ENCODE data around the gene ELOA. TPM values are rescaled to one million over a fixed set of nuclear protein-coding genes. Genes with fewer than 3 reads are reported as not detected.

Gene ELOA
- total RNA-seq, 3 donors from 2014 or later (not counting 1 experiment from before 2014, with no cell fraction given): 28.7 to 48.2 (median 36.9) TPM

DNA sequence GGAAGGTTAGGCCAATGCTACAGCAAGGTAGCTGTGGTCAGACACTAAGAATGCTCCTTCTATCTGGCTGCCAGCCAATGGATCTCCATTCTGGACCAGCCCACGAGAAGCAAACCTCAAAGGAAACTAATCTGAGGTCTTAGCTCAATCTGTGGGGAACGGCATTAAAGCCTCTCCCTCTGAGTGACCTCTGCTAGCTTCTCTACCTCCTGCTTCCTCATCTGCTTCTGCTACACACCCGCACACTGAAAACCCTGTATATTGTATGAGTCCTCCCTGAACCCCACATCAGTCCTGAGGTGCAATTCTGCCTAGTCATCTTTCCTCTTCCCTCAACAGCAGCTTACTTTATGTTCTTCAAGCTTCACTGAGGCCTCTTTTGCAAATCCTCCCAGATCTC is 64.2 kb downstream of the ELOA start:
- H3K27ac Mint-ChIP-seq: no peak overlapping the region
- H3K9me3 ChIP-seq (ENCODE audit: control insufficient read depth, insufficient read depth, low read length): no peaks in the 10 kb centered on the region
- DNase-seq: no peak
- H3K27me3 Mint-ChIP-seq (ENCODE audit: low read depth in 2 of 2): no peaks in the 10 kb centered on the region
- H3K4me1 ChIP-seq (ENCODE audit: control insufficient read depth, insufficient read depth, low read length): peaks cover 16% of the 10 kb centered on the region
- peaks cover 0 to 22% of the 10 kb centered on the region in 2 donors for H3K4me1 Mint-ChIP-seq
- H3K36me3 Mint-ChIP-seq: no peaks in the 10 kb centered on the region
- H3K27me3 ChIP-seq (ENCODE audit: control insufficient read depth, insufficient read depth, low read length): no peaks in the 10 kb centered on the region
- TF ChIP-seq CTCF (IDR thresholded peaks at IDR 0.05): no peak
- H3K4me3 ChIP-seq (ENCODE audit: low read length): no peak overlapping the region
- intact Hi-C loops (cut with micrococcal nuclease): no loop called here
- no peak overlapping the region for H3K27ac ChIP-seq (ENCODE audit: low read length)
- H3K4me3 Mint-ChIP-seq: no peak overlapping the region
- WGBS (ENCODE audit: insufficient coverage): 37% methylated on average over 3 of the region's 3 CpGs
- no peak for ATAC-seq
- H3K36me3 ChIP-seq (ENCODE audit: control insufficient read depth, insufficient read depth, low read length): peaks cover 10% of the 10 kb centered on the region
- no peaks in the 10 kb centered on the region for H3K9me3 Mint-ChIP-seq

GRCh38 chr1:23809751-23810171 is 66.5 kb downstream of the ELOA start:
- H3K36me3 ChIP-seq (ENCODE audit: control insufficient read depth, insufficient read depth, low read length): peaks cover 19% of the 10 kb centered on the region
- 16% methylated on average over 6 of the region's 6 CpGs for WGBS (ENCODE audit: insufficient coverage)
- H3K36me3 Mint-ChIP-seq: no peaks in the 10 kb centered on the region
- DNase-seq: peak; percentile 72 to 89
- peak overlapping the region; percentile 18 to 32 for H3K27ac Mint-ChIP-seq
- no peak overlapping the region for H3K4me3 Mint-ChIP-seq
- no peaks in the 10 kb centered on the region for H3K27me3 ChIP-seq (ENCODE audit: control insufficient read depth, insufficient read depth, low read length)
- H3K27me3 Mint-ChIP-seq (ENCODE audit: low read depth in 2 of 2): no peaks in the 10 kb centered on the region
- peak; percentile 93 to 98 (median 98) for ATAC-seq
- peak overlapping the region; percentile 16 for H3K27ac ChIP-seq (ENCODE audit: low read length)
- intact Hi-C loops (cut with micrococcal nuclease): loop anchor here (1.0 kb wide), 2 partner anchors 59 to 108 kb away; partner anchors contain the start of gene FUCA1
- H3K4me1 Mint-ChIP-seq: peaks cover 0 to 22% of the 10 kb centered on the region in 2 donors
- TF ChIP-seq CTCF (IDR thresholded peaks at IDR 0.05): peak; percentile 73
- peaks cover 16% of the 10 kb centered on the region for H3K4me1 ChIP-seq (ENCODE audit: control insufficient read depth, insufficient read depth, low read length)
- H3K4me3 ChIP-seq (ENCODE audit: low read length): no peak overlapping the region
- H3K9me3 ChIP-seq (ENCODE audit: control insufficient read depth, insufficient read depth, low read length): no peaks in the 10 kb centered on the region
- no peaks in the 10 kb centered on the region for H3K9me3 Mint-ChIP-seq

DNA sequence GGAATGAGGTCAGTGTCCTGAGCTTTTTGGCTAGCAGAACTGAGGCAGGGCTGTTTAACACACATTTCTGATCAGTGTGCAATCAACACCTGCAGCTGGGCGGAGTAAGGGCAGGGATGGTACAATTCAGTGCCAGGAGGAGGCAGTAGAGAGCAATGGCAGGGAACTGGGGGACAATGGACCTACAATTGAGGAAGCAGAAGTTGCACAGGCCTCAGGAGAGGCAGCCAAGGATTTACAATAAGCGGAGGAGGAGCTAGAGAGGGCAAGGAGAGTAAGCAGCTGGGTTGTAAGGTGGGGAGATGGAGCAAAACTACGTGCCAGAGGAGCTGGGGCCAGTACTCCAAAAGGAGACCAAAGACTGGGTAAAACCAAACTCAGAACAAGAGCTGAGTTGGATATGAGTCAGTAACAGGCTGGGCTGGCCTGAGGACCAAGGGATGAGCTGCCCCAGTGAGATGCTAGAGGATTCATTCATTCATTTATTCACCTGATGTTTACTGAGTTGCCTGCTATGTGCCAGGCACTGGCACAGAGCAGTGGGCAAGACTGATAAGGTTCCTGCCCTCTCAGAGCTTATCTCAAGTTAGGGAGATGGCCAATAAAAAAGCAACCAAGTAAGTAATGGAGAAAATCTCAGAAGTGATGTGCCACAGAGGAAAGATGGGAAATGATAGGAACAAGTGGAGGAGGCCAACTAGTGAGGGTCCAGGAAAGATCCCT is 67.7 kb downstream of the ELOA start:
- Histone ChIP-seq H3K9me3 (ENCODE audit: control insufficient read depth, insufficient read depth, low read length) (no peaks in the 10 kb centered on the region), H3K27me3 (ENCODE audit: control insufficient read depth, insufficient read depth, low read length) (no peaks in the 10 kb centered on the region), H3K4me1 (ENCODE audit: control insufficient read depth, insufficient read depth, low read length) (peaks cover 16% of the 10 kb centered on the region), H3K27ac (ENCODE audit: low read length) (no peak overlapping the region), H3K4me3 (ENCODE audit: low read length) (no peak overlapping the region), H3K36me3 (ENCODE audit: control insufficient read depth, insufficient read depth, low read length) (peaks cover 26% of the 10 kb centered on the region)
- peak in 1 of 2 donors; percentile 80 for DNase-seq
- Mint-ChIP-seq H3K9me3 (no peaks in the 10 kb centered on the region), H3K36me3 (no peaks in the 10 kb centered on the region), H3K27ac (peak overlapping the region in 1 of 2 donors; percentile 32), H3K27me3 (ENCODE audit: low read depth in 2 of 2) (no peaks in the 10 kb centered on the region), H3K4me1 (peaks cover 0 to 18% of the 10 kb centered on the region in 2 donors), H3K4me3 (no peak overlapping the region)
- TF ChIP-seq CTCF (IDR thresholded peaks at IDR 0.05): peak; percentile 61
- 60% methylated on average over 3 of the region's 3 CpGs for WGBS (ENCODE audit: insufficient coverage)
- intact Hi-C loops (cut with micrococcal nuclease): no loop called here
- peak; percentile 56 to 80 (median 57) for ATAC-seq

Other genes with a start within 250 kb of the ELOA start
- gene E2F2, start 212.2 kb upstream of the ELOA start, total RNA-seq: 1 to 10 TPM; 2.1 to 3.9 (median 3.2) TPM
- gene ID3, start 184.0 kb upstream of the ELOA start, total RNA-seq: 1 to 10 TPM in 2 of 3 donors, under 1 TPM in 1; 0.29 to 6.5 (median 2.4) TPM
- gene RPL11, start 51.7 kb upstream of the ELOA start, total RNA-seq: 100 to 1,000 TPM; 609 to 795 (median 740) TPM
- gene PITHD1, start 34.9 kb downstream of the ELOA start, total RNA-seq: 10 to 100 TPM; 73.2 to 84.1 (median 77.7) TPM
- gene LYPLA2, start 47.7 kb downstream of the ELOA start, total RNA-seq: 10 to 100 TPM; 70.6 to 84.5 (median 73.3) TPM
- gene GALE, start 57.3 kb downstream of the ELOA start, total RNA-seq: 10 to 100 TPM; 12.8 to 20.3 (median 14.6) TPM
- 10 to 100 TPM; 16.8 to 26.9 (median 17.0) TPM for gene HMGCL, start 82.0 kb downstream of the ELOA start, total RNA-seq
- 10 to 100 TPM in 2 of 3 donors, 1 to 10 TPM in 1; 6.8 to 12.5 (median 11.9) TPM for gene FUCA1, start 124.8 kb downstream of the ELOA start, total RNA-seq
- 10 to 100 TPM in 1 of 3 donors, 1 to 10 TPM in 2; 5.3 to 12.0 (median 6.1) TPM for gene CNR2, start 169.9 kb downstream of the ELOA start, total RNA-seq
- 100 to 1,000 TPM; 124 to 205 (median 180) TPM for gene PNRC2, start 216.4 kb downstream of the ELOA start, total RNA-seq
- gene SRSF10, start 236.9 kb downstream of the ELOA start, total RNA-seq: 100 to 1,000 TPM; 221 to 281 (median 237) TPM

All from natural killer cell (primary cell).